MM.1S (cell line): ENCODE data around the gene NXF1.

Experiments
- DNase-seq: peaks from one replicate; pipeline ENCODE4 v3.0.0-alpha.2; 2015
- H2AFZ ChIP-seq: fragments of 300-600 bp; sonication (generic); 2 replicates; pipeline ENCODE4 v1.6.0; 2016; ENCODE audit warnings: antibody characterized with exemption, low read length
- H3F3A ChIP-seq: fragments of 300-600 bp; sonication (generic); 2 replicates; pipeline ENCODE4 v1.6.1; 2016; ENCODE audit warnings: mild to moderate bottlenecking, antibody characterized with exemption, low read length, moderate library complexity, mixed read lengths; ENCODE audit not compliant: insufficient read depth
- H3K27ac ChIP-seq: fragments of 300-600 bp; sonication (generic); 2 replicates; pipeline ENCODE4 v1.5.1; 2016; ENCODE audit warnings: mild to moderate bottlenecking, low read length
- H3K27me3 ChIP-seq: fragments of 300-600 bp; sonication (generic); replicated peaks from 2 replicates; pipeline ENCODE4 v1.6.0; 2016; ENCODE audit warnings: low read length; ENCODE audit not compliant: insufficient read depth
- H3K36me3 ChIP-seq: fragments of 300-600 bp; sonication (generic); replicated peaks from 2 replicates; pipeline ENCODE4 v1.6.1; 2016; ENCODE audit warnings: mild to moderate bottlenecking, low read length, mixed read lengths; ENCODE audit not compliant: insufficient read depth
- H3K4me1 ChIP-seq: fragments of 300-600 bp; sonication (generic); 2 replicates; pipeline ENCODE4 v1.6.1; 2016; ENCODE audit warnings: low read length, mixed read lengths
- H3K4me2 ChIP-seq: fragments of 300-600 bp; sonication (generic); 2 replicates; pipeline ENCODE4 v1.6.0; 2016; ENCODE audit warnings: low read depth, low read length
- H3K4me3 ChIP-seq: fragments of 300-600 bp; sonication (generic); 2 replicates; pipeline ENCODE4 v1.5.1; 2016; ENCODE audit warnings: low read length, mixed read lengths
- H3K79me2 ChIP-seq: fragments of 300-600 bp; sonication (generic); 2 replicates; pipeline ENCODE4 v1.6.1; 2016; ENCODE audit warnings: mixed run types, low read length, mixed read lengths
- H3K9ac ChIP-seq: fragments of 300-600 bp; sonication (generic); 2 replicates; pipeline ENCODE4 v1.6.1; 2016; ENCODE audit warnings: low read length, mixed read lengths
- H3K9me2 ChIP-seq: fragments of 300-600 bp; sonication (generic); replicated peaks from 2 replicates; pipeline ENCODE4 v1.6.1; 2016; ENCODE audit warnings: mild to moderate bottlenecking, low read length, mixed read lengths; ENCODE audit not compliant: insufficient read depth
- H3K9me3 ChIP-seq: fragments of 300-600 bp; sonication (generic); replicated peaks from 2 replicates; pipeline ENCODE4 v1.6.1; 2016; ENCODE audit warnings: mild to moderate bottlenecking, low read length, mixed read lengths; ENCODE audit not compliant: insufficient read depth
- H4K20me1 ChIP-seq: fragments of 300-600 bp; sonication (generic); 2 replicates; pipeline ENCODE4 v1.6.1; 2016; ENCODE audit warnings: mild to moderate bottlenecking, low read length, moderate library complexity, mixed read lengths; ENCODE audit not compliant: insufficient read depth
- CTCF ChIP-seq: fragments of 300-600 bp; sonication (generic); IDR thresholded peaks from 2 replicates; pipeline ENCODE4 v1.5.1; 2016; ENCODE audit warnings: antibody characterized with exemption, low read length, mixed read lengths
- EZH2 ChIP-seq: fragments of 300-600 bp; sonication (generic); optimal IDR thresholded peaks from 2 replicates; pipeline ENCODE3; 2017; ENCODE audit warnings: low read depth, mild to moderate bottlenecking, antibody characterized with exemption, low read length, mixed read lengths
- EZH2phosphoT487 ChIP-seq: fragments of 300-600 bp; sonication (generic); IDR thresholded peaks from 2 replicates; pipeline ENCODE4 v1.6.1; 2018; ENCODE audit warnings: antibody characterized with exemption, low read length

Gene NXF1

GRCh38 chr11:62787005-62787759, 18.1 kb downstream of the NXF1 start, which contains the start of gene TMEM179B:
Gene TMEM179B, plus strand, starts transcription at chr11:62787402. Its CDS starts 30 bp downstream, at chr11:62787432.
- H3K27ac ChIP-seq, result peak within 1 kb of the TSS; percentile 76
- TF ChIP-seq EZH2phosphoT487 (no peak), CTCF (peak; percentile 52), EZH2 (no peak)
- peak within 1 kb of the TSS; percentile 74 for H3K9ac ChIP-seq
- DNase-seq, result peak; percentile 98
- H3K4me2 ChIP-seq, result peak within 1 kb of the TSS; percentile 92
- H3K27me3 ChIP-seq, result no peaks in the 10 kb centered on the region
- H4K20me1 ChIP-seq, result no peaks in the 10 kb centered on the region
- peaks cover 23% of the 10 kb centered on the region for H3K4me1 ChIP-seq
- peak within 1 kb of the TSS; percentile 47 for H2AFZ ChIP-seq
- no peaks in the 10 kb centered on the region for H3K9me2 ChIP-seq
- peaks cover 31% of the 10 kb centered on the region for H3F3A ChIP-seq
- H3K36me3 ChIP-seq, result no peaks in the 10 kb centered on the region
- H3K9me3 ChIP-seq, result no peaks in the 10 kb centered on the region
- peaks cover 48% of the 10 kb centered on the region for H3K79me2 ChIP-seq
- H3K4me3 ChIP-seq, result peak within 1 kb of the TSS; percentile 80

DNA sequence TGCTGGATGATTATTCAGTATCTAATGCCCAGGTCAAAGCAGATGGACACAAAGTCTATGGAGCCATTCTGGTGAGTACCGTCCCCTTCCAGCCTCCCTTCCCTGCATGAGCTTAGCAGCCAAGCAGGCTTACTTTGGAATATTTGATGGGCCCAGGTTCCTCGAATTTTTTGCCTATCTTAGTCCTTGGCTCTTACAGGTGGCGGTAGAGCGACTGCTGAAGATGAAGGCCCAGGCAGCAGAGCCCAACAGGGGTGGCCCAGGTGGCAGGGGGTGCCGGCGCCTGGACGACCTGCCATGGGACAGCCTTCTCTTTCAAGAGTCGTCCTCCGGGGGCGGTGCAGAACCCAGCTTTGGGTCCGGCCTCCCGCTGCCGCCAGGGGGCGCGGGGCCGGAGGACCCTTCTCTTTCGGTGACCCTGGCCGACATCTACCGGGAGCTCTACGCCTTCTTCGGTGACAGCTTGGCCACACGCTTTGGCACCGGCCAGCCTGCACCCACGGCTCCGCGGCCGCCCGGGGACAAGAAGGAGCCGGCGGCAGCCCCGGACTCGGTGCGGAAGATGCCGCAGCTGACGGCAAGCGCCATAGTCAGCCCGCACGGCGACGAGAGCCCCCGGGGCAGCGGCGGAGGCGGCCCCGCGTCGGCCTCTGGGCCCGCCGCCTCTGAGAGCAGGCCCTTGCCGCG, 18.8 kb downstream of the NXF1 start:
- Histone ChIP-seq H2AFZ (peak overlapping the region; percentile 34; the same call in 1 of the 2 replicates), H3K27me3 (no peaks in the 10 kb centered on the region), H3K4me1 (peaks cover 21% of the 10 kb centered on the region), H3K9me3 (no peaks in the 10 kb centered on the region), H3K9me2 (no peaks in the 10 kb centered on the region), H3K36me3 (no peaks in the 10 kb centered on the region), H4K20me1 (no peaks in the 10 kb centered on the region), H3K27ac (peak overlapping the region; percentile 76; the same call in 1 of the 2 replicates), H3K79me2 (peaks cover 44% of the 10 kb centered on the region), H3K4me3 (peak overlapping the region; percentile 80), H3F3A (peaks cover 28% of the 10 kb centered on the region), H3K4me2 (peak overlapping the region; percentile 92), H3K9ac (peak overlapping the region; percentile 74)
- TF ChIP-seq CTCF (peak; percentile 98), EZH2phosphoT487 (no peak)
- DNase-seq, result peak; percentile 91

DNA sequence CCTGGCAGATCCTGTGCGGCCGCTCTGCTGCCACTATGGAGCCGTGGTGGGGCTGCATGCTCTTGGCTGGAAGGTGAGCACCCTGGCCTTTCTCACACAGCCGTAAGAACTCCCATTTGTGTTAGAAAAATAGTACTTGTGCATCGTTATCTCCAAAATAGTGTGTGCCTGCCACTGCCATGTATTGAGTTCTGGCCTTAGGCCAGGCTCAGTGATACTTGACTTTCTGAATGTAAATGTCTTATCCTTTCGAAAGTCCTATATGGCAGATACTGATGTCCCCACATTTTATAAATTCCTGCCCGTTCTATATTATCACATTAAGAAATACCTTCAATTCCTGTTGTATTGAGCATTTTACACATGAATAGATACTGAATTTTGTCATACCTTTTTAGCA, 22.5 kb downstream of the NXF1 start:
- no peak for DNase-seq
- Histone ChIP-seq H3K4me2 (no peak overlapping the region), H3K9me2 (no peaks in the 10 kb centered on the region), H3K36me3 (no peaks in the 10 kb centered on the region), H3K4me3 (no peak overlapping the region), H3K9me3 (no peaks in the 10 kb centered on the region), H3K4me1 (peaks cover 7% of the 10 kb centered on the region), H2AFZ (no peak overlapping the region), H3K27me3 (no peaks in the 10 kb centered on the region), H4K20me1 (no peaks in the 10 kb centered on the region), H3K79me2 (peaks cover 10% of the 10 kb centered on the region), H3K27ac (no peak overlapping the region), H3F3A (peaks cover 14% of the 10 kb centered on the region), H3K9ac (no peak overlapping the region)
- TF ChIP-seq EZH2, result no peak
- no peak for TF ChIP-seq EZH2phosphoT487
- no peak for TF ChIP-seq CTCF
